ENCODE results near the gene MPND.

- TF ChIP-seq CTCF (IDR thresholded peaks at IDR 0.05) (peak; percentile 63), ZFX (IDR thresholded peaks at IDR 0.05; ENCODE audit: borderline replicate concordance) (no peak)
Measured at GRCh38 chr19:4342615-4343369, 570 bp upstream of the MPND start.

All from 22Rv1 (cell line).